Heart left ventricle (tissue), 13 donors: ENCODE results near the gene RIN3.

Experiments
- CTCF ChIP-seq, 12 donors: fragments of 200-600 bp; sonication (generic) in 4 of 12; IDR thresholded peaks; one replicate each; pipeline versions ENCODE4 v1.5.0 to v1.8.0; 2018 to 2022; ENCODE audit warnings: antibody characterized with exemption in 12 of 12, mild to moderate bottlenecking in 5 of 12
- POLR2A ChIP-seq, 2 donors: fragments of 450-650 bp; IDR thresholded peaks; one replicate each; pipeline ENCODE4 v1.6.1; 2017; ENCODE audit warnings: antibody characterized with exemption in 2 of 2, mild to moderate bottlenecking in 2 of 2, moderate library complexity in 2 of 2
- donor health status: ischemic (EF 13 %, LVEDD 7.1; RV severe dilation, severe dysfunction).
- donor health status: DM: no; HTN: yes; CAD: no.
- donor health status: DM: no; HTN: no; CAD: no.
- donor health status: ischemic (EF 25% LVEDD 6.9; RV normal size, moderate dysfunction).
- donor health status: ischemic (EF 25% LVEDD 5.7; RV mildly dilated, moderate dysfunction).
- donor health status: ischemic (EF 35%, LVEDD 5.7; RV mildly dilated, moderate dysfunction).
- donor health status: nonischemic (EF 11% LVEDD 7.7; RV severe dilation, severe dysfunction).
- donor health status: DM: yes; HTN: yes; CAD: no.
- donor health status: PGD.
- donor health status: ischemic (EF 29% LVEDD 5.4; RV normal size, mild dysfunction).
- donor health status: nonischemic (EF 23%, LVEDD 6.1; RV moderate dilation, normal function).

- no peak for TF ChIP-seq CTCF (IDR thresholded peaks at IDR 0.05)
- TF ChIP-seq POLR2A (IDR thresholded peaks at IDR 0.05): no peak
Measured at GRCh38 chr14:92632546-92633273, 119.1 kb downstream of the RIN3 start.
